ENCODE measurements around the gene KLHL12.
A peak's percentile ranks its signal among the peaks of the same experiment; 100 is the strongest.

KLHL12 gene

GRCh38 chr1:202880062-202880461, 47.0 kb downstream of the KLHL12 start:
- no peak for DNase-seq

DNA sequence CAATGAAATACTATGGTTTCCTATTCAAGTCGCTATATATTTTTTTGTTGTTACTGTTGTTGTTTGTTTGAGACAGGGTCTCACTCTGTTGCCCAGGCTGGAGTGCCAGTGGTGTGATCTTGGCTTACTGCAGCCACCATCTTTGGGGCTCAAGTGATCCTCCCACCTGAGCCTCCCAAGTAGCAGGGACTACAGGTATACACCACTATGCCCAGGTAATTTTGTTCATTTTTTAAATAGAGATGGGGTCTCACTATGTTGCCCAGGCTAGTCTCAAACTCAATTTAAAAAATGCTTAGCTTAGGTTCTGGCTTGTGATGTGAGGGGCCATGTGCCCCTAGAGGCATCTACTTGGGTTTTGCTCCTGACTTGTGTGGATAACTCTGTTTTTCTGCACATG, 47.9 kb downstream of the KLHL12 start:
- no peak for DNase-seq

GRCh38 chr1:202873026-202873425, 54.0 kb downstream of the KLHL12 start:
- DNase-seq: no peak

GRCh38 chr1:202871367-202871766, 55.7 kb downstream of the KLHL12 start:
- DNase-seq: no peak

GRCh38 chr1:202862679-202863560, 64.1 kb downstream of the KLHL12 start:
- DNase-seq: no peak

- DNase-seq: peak; percentile 16
These were observed 65.5 kb downstream of the KLHL12 start for GRCh38 chr1:202861420-202862132.

DNA sequence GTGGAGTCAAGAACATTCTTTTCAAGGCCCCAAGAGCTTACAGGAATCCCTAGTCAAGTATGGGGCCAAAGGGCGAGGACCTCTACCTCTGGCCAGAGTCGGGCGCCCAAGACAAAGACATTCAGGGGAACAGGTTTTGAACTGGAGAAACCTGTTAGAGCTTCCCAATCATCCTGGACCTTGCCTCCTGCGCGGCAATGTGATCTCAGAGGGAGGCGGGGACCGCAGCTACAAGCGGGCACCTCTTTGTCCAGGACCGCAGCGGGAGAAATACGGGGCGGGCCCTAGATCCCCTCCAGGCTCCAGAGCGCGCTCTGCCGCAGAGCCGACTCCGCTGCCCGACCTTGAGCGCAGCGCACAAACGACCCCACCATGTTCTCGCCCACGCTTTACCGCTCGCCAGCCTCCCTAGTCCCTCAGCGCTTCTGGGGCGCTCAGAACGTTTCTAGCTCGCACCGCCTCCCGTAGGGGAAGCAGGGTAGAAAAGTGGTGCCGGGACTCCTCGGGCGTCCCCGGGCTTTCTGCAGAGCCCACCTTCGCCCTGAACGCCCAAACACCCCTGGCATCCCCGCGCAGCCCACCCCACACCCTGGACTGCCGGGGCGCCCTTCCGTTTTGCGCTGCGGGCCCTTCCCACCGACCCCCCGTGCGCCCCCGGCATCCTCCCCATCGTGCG, 66.2 kb downstream of the KLHL12 start:
- peak; percentile 33 for DNase-seq

DNA sequence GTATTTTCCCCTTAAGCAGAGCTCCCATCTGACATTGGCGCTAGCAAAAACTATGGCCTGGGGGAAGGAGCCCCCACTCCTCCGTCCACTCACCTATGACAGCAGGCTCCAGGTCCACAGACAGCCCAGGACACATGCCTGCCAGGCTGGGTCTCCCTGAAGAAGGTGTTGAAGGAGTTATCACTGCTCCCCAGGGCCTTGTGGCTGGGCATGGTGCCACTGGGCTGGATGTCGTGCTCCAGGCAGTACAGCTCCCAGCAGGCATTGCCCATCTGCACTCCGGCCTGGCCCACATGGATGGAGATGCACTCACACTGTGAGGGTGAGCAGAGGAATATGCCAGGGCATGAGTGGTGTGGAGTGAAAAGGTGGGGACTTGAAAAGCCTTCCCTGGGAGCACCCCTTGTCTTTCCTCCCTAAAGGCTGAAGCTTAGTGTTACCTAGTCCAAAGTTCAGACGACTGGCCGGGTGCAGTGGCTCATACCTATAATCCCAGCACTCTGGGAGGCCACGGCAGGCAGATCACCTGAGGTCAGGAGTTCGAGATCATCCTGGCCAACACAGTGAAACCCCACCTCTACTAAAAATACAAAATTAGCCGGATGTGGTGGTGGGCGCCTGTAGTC, 68.1 kb downstream of the KLHL12 start:
- no peak for DNase-seq

DNA sequence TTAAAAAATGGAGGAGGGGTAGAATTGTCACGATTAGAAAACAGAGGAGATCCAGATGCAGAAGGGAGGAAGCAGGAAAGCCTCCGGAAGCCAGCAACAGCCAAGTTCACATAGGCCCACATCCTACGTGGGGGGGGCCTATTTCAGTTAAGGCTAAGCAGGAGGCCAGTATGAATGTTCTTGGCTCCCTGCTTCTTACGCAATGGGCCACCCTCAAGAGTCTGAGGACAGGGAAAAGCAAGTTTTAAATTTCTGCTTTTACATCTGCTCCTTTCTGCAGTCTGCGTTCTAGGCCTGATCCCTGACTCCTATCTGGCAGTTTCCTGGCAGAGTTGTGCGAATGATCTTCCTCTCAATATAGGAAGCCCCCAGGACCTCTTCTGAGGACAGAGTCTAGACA, 68.7 kb downstream of the KLHL12 start:
- DNase-seq: no peak

- DNase-seq: no peak
These were observed 69.9 kb downstream of the KLHL12 start for GRCh38 chr1:202857136-202857610.

GRCh38 chr1:202856014-202856413, 71.0 kb downstream of the KLHL12 start:
- DNase-seq: no peak

DNA sequence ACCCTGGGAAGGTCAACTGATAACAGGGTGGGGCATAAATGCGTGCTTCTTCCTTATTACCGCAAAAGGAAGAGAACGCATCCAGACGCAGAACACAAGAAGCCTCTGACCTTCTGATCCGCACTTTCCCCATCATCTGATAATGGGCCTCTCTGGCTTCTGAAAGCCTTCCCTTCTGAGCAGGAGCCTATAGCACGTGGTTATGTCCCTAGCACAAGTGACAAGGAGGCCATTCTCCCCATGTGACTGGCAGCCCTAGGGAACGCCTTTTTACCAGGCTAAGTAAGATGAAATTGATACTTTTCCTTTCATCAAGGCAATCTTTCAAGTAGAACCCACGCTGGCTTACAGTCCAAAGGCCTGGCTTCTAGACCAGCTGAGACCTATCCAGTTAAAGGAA, 72.2 kb downstream of the KLHL12 start:
- no peak for DNase-seq

GRCh38 chr1:202852163-202852904, 74.7 kb downstream of the KLHL12 start:
- peak; percentile 2 for DNase-seq

DNA sequence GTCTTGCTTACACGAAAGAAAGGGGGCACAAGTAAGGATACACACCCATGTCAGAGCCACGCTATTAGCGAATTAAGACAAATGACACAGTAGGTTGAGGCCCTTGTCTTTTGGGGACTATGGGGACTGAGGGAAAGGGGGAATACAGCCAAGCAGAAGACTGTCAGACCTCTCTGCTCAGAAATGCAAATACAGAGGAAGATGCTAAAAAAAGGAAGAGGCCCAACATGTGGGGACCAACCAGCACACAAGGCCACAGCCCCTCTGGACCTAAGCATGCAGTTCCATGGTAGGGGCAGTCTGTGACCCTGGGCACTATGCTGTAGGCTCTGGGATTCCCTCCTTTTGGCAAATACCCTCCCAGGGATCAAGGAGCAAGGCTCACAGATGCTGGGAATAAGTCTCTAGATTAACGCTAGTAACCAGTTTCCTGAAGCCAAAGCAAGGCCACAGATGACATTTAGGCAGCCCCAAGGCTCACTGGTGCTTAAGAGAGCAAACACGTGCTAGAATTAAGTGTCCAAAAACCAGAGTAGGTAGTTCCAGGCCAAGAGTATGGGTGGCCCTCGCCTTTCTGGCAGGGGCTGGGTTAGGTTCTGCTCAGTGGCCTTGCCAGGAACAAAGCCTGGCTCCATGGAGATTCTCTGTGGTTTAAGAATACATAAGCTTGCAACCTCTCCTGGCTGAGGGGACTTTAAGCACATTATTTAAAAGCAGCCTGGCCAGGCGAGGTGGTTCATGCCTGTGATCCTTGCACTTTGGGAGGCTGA, 76.3 kb downstream of the KLHL12 start:
- no peak for DNase-seq

DNA sequence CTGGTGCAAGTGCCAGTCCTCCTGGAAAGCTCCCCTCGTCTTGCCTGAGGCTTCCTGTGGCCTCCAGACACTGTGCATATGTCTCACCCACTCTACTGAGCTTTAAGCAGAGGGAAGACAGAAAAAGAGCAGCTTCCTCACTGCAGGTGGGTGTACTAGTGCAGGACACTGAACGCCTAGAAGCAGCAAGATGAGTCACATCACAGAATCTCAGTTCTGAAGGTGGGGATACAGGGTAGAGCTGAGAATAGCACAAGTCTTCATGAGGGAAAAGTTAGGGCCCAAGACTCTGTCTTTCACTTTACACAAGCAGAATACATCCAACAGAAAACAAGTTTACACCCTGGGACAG, 78.9 kb downstream of the KLHL12 start:
- DNase-seq: no peak

GRCh38 chr1:202844935-202845334, 82.1 kb downstream of the KLHL12 start:
- DNase-seq: no peak

GRCh38 chr1:202844259-202844658, 82.8 kb downstream of the KLHL12 start:
- DNase-seq: no peak

DNA sequence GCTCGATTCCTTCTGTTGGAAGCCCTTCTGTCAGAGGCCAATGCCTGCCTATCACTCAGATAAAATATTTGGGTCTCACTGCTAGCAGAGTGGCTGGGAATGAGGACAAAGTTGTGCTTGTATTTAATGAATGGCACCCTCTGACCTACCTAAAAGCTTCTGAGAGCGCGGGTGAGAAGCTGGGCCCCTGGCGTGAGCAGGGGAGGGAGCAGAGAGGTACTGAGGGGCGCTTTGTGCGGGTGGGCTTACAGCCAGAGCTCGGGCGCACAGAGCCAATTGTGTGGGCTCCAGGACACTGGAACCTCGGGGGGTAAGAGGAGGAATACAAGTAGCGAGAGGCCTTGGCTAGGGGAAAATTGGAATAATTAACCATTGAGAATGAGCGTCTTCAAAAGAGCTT, 84.0 kb downstream of the KLHL12 start:
- DNase-seq: no peak

Data from stimulated activated naive CD4-positive, alpha-beta T cell treated with Interleukin-2 at 50 U/mL for 16 hours (primary cell).